ENCODE measurements around the gene PRDM2. TPM values are rescaled to one million over a fixed set of nuclear protein-coding genes. Genes with fewer than 3 reads are reported as not detected.

Gene PRDM2
- total RNA-seq, 2 donors from 2014 or later, result 29.3 to 30.0 TPM

DNA sequence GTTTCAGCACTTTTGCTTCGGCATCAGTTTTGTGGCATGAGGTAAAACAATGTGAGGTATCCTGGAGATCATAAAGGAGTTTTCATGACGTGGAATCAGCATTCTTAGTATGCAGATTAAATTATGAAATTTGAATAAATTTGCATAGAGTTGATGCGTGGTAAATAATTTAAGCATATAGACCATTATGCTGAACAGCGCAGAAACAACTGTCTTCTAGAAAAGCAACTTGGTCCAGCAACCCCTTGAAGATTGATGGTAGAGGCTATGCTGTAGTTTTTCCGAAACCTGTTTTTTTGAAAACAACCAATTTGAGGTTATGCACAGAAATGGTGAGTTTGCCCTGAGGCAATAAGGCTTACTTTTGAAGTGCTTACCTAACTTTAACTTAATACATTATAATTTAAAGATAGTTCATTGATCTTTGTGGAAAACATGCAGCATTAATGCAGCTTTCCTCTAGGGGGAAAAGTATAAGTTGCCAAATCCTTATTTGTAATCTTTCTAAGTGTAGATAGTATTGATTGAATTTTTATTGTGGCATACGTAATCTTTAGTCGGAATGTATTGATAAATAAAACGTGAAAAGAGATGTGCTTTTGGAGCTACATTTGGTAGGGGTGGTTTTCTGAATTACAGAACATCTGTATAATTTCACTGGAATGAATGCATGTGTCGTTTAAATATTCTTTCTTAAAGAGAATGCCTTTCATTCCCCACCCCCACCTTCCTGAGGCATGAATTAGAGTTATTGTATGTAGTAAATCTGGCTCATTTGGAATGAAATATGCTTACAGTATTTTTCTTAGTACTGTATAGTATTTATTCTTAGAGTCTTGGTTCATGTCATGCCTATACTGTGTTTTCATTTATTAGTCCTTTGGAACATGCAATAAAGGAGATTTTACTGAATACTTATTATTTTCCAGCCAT is 3.8 kb downstream of the PRDM2 start:
- intact Hi-C loops (cut with DNase I), result no loop called here
- H3K4me1 ChIP-seq, result peaks cover 4% of the 10 kb centered on the region

DNA sequence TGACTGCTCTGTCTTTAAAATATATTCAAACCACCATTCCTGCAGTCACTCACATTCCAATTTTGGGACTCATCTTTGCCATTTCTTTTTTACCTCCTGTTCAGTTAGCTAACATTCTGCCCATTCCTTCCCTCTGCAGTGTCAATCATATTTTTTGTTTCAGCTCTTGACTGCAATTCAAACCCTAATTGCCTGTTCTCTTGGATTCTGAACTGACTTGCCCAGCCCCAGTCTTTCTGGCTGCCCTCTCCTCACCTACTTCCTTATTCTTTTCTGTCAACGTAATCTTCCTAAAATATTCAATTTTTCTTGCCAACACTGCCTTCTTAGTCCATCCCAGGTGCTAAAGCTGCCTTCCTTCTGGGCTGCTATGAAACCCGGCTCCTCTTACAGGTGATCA is 6.1 kb downstream of the PRDM2 start:
- TF ChIP-seq, protein P1, sequence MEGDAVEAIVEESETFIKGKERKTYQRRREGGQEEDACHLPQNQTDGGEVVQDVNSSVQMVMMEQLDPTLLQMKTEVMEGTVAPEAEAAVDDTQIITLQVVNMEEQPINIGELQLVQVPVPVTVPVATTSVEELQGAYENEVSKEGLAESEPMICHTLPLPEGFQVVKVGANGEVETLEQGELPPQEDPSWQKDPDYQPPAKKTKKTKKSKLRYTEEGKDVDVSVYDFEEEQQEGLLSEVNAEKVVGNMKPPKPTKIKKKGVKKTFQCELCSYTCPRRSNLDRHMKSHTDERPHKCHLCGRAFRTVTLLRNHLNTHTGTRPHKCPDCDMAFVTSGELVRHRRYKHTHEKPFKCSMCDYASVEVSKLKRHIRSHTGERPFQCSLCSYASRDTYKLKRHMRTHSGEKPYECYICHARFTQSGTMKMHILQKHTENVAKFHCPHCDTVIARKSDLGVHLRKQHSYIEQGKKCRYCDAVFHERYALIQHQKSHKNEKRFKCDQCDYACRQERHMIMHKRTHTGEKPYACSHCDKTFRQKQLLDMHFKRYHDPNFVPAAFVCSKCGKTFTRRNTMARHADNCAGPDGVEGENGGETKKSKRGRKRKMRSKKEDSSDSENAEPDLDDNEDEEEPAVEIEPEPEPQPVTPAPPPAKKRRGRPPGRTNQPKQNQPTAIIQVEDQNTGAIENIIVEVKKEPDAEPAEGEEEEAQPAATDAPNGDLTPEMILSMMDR (IDR thresholded peaks at IDR 0.05), result no peak
- H3K9me3 ChIP-seq, result no peaks in the 10 kb centered on the region
- no peak overlapping the region for H3K27ac ChIP-seq
- no peak overlapping the region for H3K4me3 ChIP-seq
- peaks cover 4% of the 10 kb centered on the region for H3K4me1 ChIP-seq
- intact Hi-C loops (cut with DNase I), result no loop called here
- no peaks in the 10 kb centered on the region for H3K27me3 ChIP-seq
- no peak for DNase-seq
- H3K9ac ChIP-seq (ENCODE audit: low read depth in 2 of 2, low read length in 2 of 2), result peak overlapping the region in 1 of 2 donors; percentile 9
- no peaks in the 10 kb centered on the region for H3K36me3 ChIP-seq

More for the DNA sequence above, 3.8 kb downstream of the PRDM2 start:
- H3K9me3 ChIP-seq, result no peaks in the 10 kb centered on the region
- TF ChIP-seq, protein P1 (IDR thresholded peaks at IDR 0.05), result no peak
- H3K27me3 ChIP-seq, result no peaks in the 10 kb centered on the region
- no peak overlapping the region for H3K27ac ChIP-seq
- H3K4me3 ChIP-seq, result no peak overlapping the region
- DNase-seq, result no peak
- no peak overlapping the region for H3K9ac ChIP-seq (ENCODE audit: low read depth in 2 of 2, low read length in 2 of 2)
- no peaks in the 10 kb centered on the region for H3K36me3 ChIP-seq

- Histone ChIP-seq H3K36me3 (no peaks in the 10 kb centered on the region), H3K4me3 (no peak overlapping the region), H3K4me1 (peaks cover 4% of the 10 kb centered on the region), H3K27me3 (no peaks in the 10 kb centered on the region), H3K9ac (ENCODE audit: low read depth in 2 of 2, low read length in 2 of 2) (no peak overlapping the region), H3K27ac (no peak overlapping the region), H3K9me3 (no peaks in the 10 kb centered on the region)
- intact Hi-C loops (cut with DNase I), result no loop called here
- TF ChIP-seq, protein P1 (IDR thresholded peaks at IDR 0.05), result no peak
- no peak for DNase-seq
Observed at GRCh38 chr1:13707164-13707563, 7.2 kb downstream of the PRDM2 start.

DNA sequence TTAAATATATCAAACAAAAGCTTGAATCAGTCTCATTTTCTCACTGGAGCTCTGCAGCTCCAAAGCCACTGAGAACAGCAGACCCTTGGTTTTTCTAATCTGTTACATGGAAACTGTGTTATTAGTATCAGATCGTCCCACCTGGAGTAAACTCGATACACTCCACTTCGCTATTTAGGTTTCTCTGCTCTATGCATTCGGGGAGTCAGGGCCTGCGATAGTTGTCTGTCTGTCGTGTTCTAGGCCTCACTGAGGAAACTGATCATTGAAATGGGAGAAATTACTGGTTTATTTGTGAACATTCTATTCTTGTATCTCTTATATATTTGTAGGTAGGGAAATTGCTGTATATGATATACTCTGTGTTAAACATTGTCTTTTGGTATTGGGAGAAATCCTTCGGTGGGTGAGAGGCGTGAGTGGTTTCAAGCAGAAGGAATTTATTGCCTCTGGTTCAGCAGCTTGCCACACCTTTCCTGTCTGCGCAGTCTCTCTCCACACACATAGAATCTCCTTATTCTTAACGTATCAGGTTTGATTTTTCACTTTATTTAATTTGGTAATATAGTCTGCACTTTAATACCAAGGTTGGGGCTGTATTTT is 8.5 kb downstream of the PRDM2 start:
- Histone ChIP-seq H3K27me3 (no peaks in the 10 kb centered on the region), H3K27ac (peak overlapping the region; percentile 66)
- peak; percentile 51 for DNase-seq

GRCh38 chr1:13710086-13710485 is 10.1 kb downstream of the PRDM2 start:
- Histone ChIP-seq H3K27me3 (no peaks in the 10 kb centered on the region), H3K9me3 (no peaks in the 10 kb centered on the region), H3K4me3 (no peak overlapping the region), H3K36me3 (no peaks in the 10 kb centered on the region), H3K4me1 (peaks cover 4% of the 10 kb centered on the region), H3K9ac (ENCODE audit: low read depth in 2 of 2, low read length in 2 of 2) (no peak overlapping the region), H3K27ac (no peak overlapping the region)
- intact Hi-C loops (cut with DNase I), result no loop called here
- DNase-seq, result no peak
- TF ChIP-seq, protein P1 (IDR thresholded peaks at IDR 0.05), result no peak

More for the DNA sequence above, 8.5 kb downstream of the PRDM2 start:
- peaks cover 4% of the 10 kb centered on the region for H3K4me1 ChIP-seq
- H3K9ac ChIP-seq (ENCODE audit: low read depth in 2 of 2, low read length in 2 of 2), result peak overlapping the region in 1 of 2 donors; percentile 60
- no peak overlapping the region for H3K4me3 ChIP-seq
- no peaks in the 10 kb centered on the region for H3K36me3 ChIP-seq
- intact Hi-C loops (cut with DNase I), result no loop called here
- TF ChIP-seq, protein P1 (IDR thresholded peaks at IDR 0.05), result no peak
- H3K9me3 ChIP-seq, result no peaks in the 10 kb centered on the region

Data from colonic mucosa (tissue), 4 donors.